DMS153 (cell line): ENCODE measurements around the gene ALX4.
A peak's percentile ranks its signal among the peaks of the same experiment; 100 is the strongest.

Source experiments
- DNase-seq: peaks from one replicate; lab custom pipeline; 2025; lab: John Stamatoyannopoulos, UW

The ALX4 gene

GRCh38 chr11:44300844-44301563 lies 8.9 kb downstream of the ALX4 start:
- DNase-seq = no peak

- DNase-seq = no peak
Observed at GRCh38 chr11:44298862-44299261, 11.1 kb downstream of the ALX4 start.

- DNase-seq = no peak
Observed at GRCh38 chr11:44290208-44290607, 19.7 kb downstream of the ALX4 start.

GRCh38 chr11:44288133-44288526 lies 21.8 kb downstream of the ALX4 start:
- DNase-seq = no peak

- no peak for DNase-seq
Observed at GRCh38 chr11:44286911-44287310, 23.0 kb downstream of the ALX4 start.

GRCh38 chr11:44286268-44286880 lies 23.6 kb downstream of the ALX4 start:
- DNase-seq = peak; percentile 49

GRCh38 chr11:44285756-44286155 lies 24.2 kb downstream of the ALX4 start:
- no peak for DNase-seq

- DNase-seq = peak; percentile 82
Observed at GRCh38 chr11:44282620-44283019, 27.3 kb downstream of the ALX4 start.

GRCh38 chr11:44281151-44281550 lies 28.8 kb downstream of the ALX4 start:
- no peak for DNase-seq

GRCh38 chr11:44280257-44280656 lies 29.7 kb downstream of the ALX4 start:
- no peak for DNase-seq

GRCh38 chr11:44279483-44279882 lies 30.5 kb downstream of the ALX4 start:
- no peak for DNase-seq

- no peak for DNase-seq
Observed at GRCh38 chr11:44277196-44278090, 32.5 kb downstream of the ALX4 start.

- no peak for DNase-seq
Observed at GRCh38 chr11:44275961-44276550, 33.9 kb downstream of the ALX4 start.

GRCh38 chr11:44275241-44275640 lies 34.7 kb downstream of the ALX4 start:
- no peak for DNase-seq

- no peak for DNase-seq
Observed at GRCh38 chr11:44274404-44274803, 35.5 kb downstream of the ALX4 start.

GRCh38 chr11:44271286-44271685 lies 38.7 kb downstream of the ALX4 start:
- no peak for DNase-seq

GRCh38 chr11:44270403-44271273 lies 39.3 kb downstream of the ALX4 start:
- no peak for DNase-seq

GRCh38 chr11:44269369-44270351 lies 40.3 kb downstream of the ALX4 start:
- no peak for DNase-seq

GRCh38 chr11:44268614-44269080 lies 41.3 kb downstream of the ALX4 start:
- no peak for DNase-seq
